HG03108 (cell line): Measurements from ENCODE around the gene OCLN.
"Not testable (repeated sequence)": the region's sequence is repeated elsewhere in the genome, so short reads cannot be mapped to it uniquely, and the experiment has no call there.

Experiments
- ATAC-seq: cut with Tn5 transposase; IDR thresholded peaks from one replicate; pipeline ENCODE4 v1.9.1; 2021; ENCODE audit warnings: moderate library complexity; ENCODE audit not compliant: unreplicated experiment

Gene OCLN

GRCh38 chr5:69492391-69492922, at the start of gene OCLN:
TSS of gene OCLN (plus strand) at chr5:69492790. CDS start at chr5:69504245, 11,455 bp downstream.
- ATAC-seq = no peak

GRCh38 chr5:69444127-69444754, 48.3 kb upstream of the OCLN start:
- no peak for ATAC-seq

GRCh38 chr5:69449511-69449910, 43.1 kb upstream of the OCLN start:
- ATAC-seq = no peak

- ATAC-seq = no peak
Measured at GRCh38 chr5:69450116-69450515, 42.5 kb upstream of the OCLN start.

- ATAC-seq = not testable (repeated sequence)
Measured at GRCh38 chr5:69450527-69450926, 42.1 kb upstream of the OCLN start.

- ATAC-seq = no peak
Measured at GRCh38 chr5:69451941-69452647, 40.5 kb upstream of the OCLN start.

- not testable (repeated sequence) for ATAC-seq
Measured at GRCh38 chr5:69453487-69453886, 39.1 kb upstream of the OCLN start.

GRCh38 chr5:69454460-69455249, 37.9 kb upstream of the OCLN start:
- ATAC-seq = no peak

- not testable (repeated sequence) for ATAC-seq
Measured at GRCh38 chr5:69455428-69455988, 37.1 kb upstream of the OCLN start.

GRCh38 chr5:69462170-69462569, 30.4 kb upstream of the OCLN start:
- no peak for ATAC-seq

- ATAC-seq = not testable (repeated sequence)
Measured at GRCh38 chr5:69466375-69466774, 26.2 kb upstream of the OCLN start.

GRCh38 chr5:69467442-69468225, 25.0 kb upstream of the OCLN start:
- ATAC-seq = peak; percentile 95

- no peak for ATAC-seq
Measured at GRCh38 chr5:69468631-69469030, 24.0 kb upstream of the OCLN start.

GRCh38 chr5:69471516-69471915, 21.1 kb upstream of the OCLN start:
- not testable (repeated sequence) for ATAC-seq

- ATAC-seq = not testable (repeated sequence)
Measured at GRCh38 chr5:69472535-69473143, 20.0 kb upstream of the OCLN start.

GRCh38 chr5:69477170-69477569, 15.4 kb upstream of the OCLN start:
- ATAC-seq = no peak

- not testable (repeated sequence) for ATAC-seq
Measured at GRCh38 chr5:69478296-69478695, 14.3 kb upstream of the OCLN start.

- ATAC-seq = no peak
Measured at GRCh38 chr5:69484891-69485290, 7.7 kb upstream of the OCLN start.

- ATAC-seq = no peak
Measured at GRCh38 chr5:69485471-69485870, 7.1 kb upstream of the OCLN start.

- ATAC-seq = no peak
Measured at GRCh38 chr5:69489246-69489645, 3.3 kb upstream of the OCLN start.
